GM13977 (cell line): ENCODE measurements around the gene C1QTNF1.
"Not testable (repeated sequence)": the region's sequence is repeated elsewhere in the genome, so short reads cannot be mapped to it uniquely, and the experiment has no call there.

Source experiments
- DNase-seq: peaks from one replicate; pipeline ENCODE4 v3.0.0; 2012; ENCODE audit warnings: low spot score
- CTCF ChIP-seq: IDR thresholded peaks from 2 replicates; pipeline ENCODE4 v1.5.1; 2012; ENCODE audit warnings: mild to moderate bottlenecking, control low read depth; ENCODE audit not compliant: insufficient read depth; ENCODE audit errors: extremely low read depth, missing control alignments
- in situ Hi-C: fragments of 300-500 bp; cut with MboI; formaldehyde crosslinking; loops from one replicate; pipeline ENCODE4 v1.12.0; 2022; ENCODE audit warnings: low sequenced_read_pairs, low pct_unique_long_range_greater_than_20kb, mixed read lengths, inconsistent platforms; ENCODE audit not compliant: unreplicated experiment

C1QTNF1 gene

GRCh38 chr17:79027274-79027924 lies 3.4 kb downstream of the C1QTNF1 start:
- in situ Hi-C loops, result no loop called here
- DNase-seq, result no peak
- no peak for TF ChIP-seq CTCF

- in situ Hi-C loops, result no loop called here
Observed at GRCh38 chr17:79027925-79028491, 4.0 kb downstream of the C1QTNF1 start.

GRCh38 chr17:79028496-79029326 lies 4.7 kb downstream of the C1QTNF1 start:
- no peak for TF ChIP-seq CTCF
- no peak for DNase-seq
- in situ Hi-C loops, result no loop called here

More at GRCh38 chr17:79027925-79028491, 4.0 kb downstream of the C1QTNF1 start:
- no peak for TF ChIP-seq CTCF
- no peak for DNase-seq

GRCh38 chr17:79029327-79030009 lies 5.5 kb downstream of the C1QTNF1 start:
- no peak for DNase-seq
- in situ Hi-C loops, result no loop called here
- no peak for TF ChIP-seq CTCF

GRCh38 chr17:79030636-79031035 lies 6.7 kb downstream of the C1QTNF1 start:
- in situ Hi-C loops, DNase-seq: not testable (repeated sequence)

- no peak for DNase-seq
Observed at GRCh38 chr17:79031996-79032875, 8.3 kb downstream of the C1QTNF1 start.

More at GRCh38 chr17:79031996-79032875, 8.3 kb downstream of the C1QTNF1 start:
- in situ Hi-C loops, result no loop called here
- TF ChIP-seq CTCF, result no peak
